ENCODE data around the gene ATP6V0E1.
"Not testable (repeated sequence)": the region's sequence is repeated elsewhere in the genome, so short reads cannot be mapped to it uniquely, and the experiment has no call there.

The ATP6V0E1 gene

DNA sequence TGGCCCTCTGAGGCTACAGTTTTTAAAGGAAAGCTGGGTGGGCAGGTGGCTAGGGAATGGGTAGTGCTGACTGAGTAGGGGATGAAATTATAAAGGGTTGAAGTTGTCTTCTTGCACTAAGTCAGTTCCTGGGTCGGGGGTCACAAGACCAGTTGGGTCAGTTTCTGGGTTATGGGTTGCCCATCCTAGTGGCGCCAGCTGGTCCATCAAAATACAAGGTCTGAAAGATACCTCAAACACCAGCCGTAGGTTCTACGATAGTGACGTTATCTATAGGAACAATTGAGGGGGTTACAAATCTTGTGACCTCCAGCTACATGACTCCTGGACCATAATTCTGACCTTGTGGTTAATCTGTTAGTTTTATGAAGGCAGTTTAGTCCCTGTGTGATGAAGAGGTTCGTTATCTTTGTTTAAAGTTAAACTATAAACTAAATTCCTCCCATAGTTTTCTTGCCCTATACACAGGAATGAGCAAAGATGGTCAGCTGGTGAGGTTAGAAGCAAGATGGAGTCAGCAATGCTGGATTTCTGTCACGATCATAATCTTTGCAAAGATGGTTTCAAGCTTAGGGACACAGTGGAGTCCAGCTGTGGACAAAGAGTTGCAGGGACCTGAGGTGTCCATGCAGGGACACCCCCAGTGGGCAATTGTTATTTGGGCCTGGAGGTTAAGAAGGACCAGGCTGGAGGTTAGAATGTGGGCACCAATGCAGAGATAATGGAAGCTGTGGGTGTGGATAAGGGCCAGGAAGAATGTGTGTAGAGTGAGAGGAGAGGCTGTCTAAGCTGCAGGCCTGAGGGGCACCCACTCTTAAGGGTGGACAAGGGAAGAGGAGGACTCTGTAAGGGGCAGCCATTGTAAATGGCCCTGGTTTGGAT lies 58.6 kb downstream of the ATP6V0E1 start:
- no peak for DNase-seq

- no peak for DNase-seq
These were observed 59.2 kb downstream of the ATP6V0E1 start for GRCh38 chr5:173042763-173043107.

DNA sequence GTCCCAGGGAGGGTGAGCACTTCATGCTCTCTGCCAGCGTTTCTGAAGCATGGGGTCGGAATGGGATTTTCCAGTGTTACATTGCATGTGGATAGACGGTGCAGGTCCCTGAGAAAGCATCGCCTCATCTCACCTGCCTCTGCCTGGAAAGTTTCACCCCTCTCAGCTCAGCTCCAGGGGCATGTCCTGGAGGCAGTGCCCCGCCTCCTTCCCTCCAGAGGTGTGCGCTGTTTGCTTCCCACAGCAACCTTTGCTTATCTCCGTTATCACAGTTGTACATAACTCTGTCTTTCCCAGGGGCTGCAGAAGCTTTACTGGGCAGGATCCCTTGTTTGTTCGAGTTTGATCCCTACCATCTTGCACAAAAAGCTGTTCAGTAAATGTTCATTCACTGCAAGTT lies 61.9 kb downstream of the ATP6V0E1 start:
- DNase-seq, result no peak

DNA sequence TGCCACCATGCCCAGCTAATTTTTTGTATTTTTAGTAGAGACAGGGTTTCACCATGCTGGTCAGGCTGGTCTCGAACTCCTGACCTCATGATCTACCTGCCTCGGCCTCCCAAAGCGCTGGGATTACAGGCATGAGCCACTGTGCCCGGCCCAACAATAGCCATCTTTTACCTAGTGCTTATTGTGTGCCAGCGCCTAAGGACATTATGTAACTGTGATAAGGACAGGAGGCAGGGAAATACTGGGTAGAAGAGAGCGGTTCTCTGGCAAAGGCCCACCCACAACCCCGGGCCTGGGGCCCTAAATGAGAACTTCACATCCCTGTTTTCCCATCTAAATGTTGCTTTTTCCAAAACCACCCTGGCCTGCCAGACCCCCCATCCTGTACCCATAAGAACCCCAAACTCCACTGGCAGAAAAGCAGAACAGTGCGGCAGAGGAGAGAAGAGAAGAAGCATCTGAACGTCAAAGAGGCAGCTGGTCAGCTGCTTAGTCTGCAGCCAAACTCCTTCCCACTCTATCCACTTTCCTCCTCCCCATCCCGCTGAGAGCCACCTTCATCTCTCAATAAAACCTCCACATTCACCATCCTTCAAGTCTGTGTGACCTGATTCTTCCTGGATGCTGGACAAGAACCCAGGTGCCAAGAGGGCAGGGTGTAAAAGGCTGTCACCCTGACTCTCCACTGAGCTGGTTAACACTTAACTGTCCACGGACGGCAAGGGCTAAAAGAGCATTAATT lies 63.7 kb downstream of the ATP6V0E1 start:
- not testable (repeated sequence) for DNase-seq

- no peak for DNase-seq
These were observed 64.2 kb downstream of the ATP6V0E1 start for GRCh38 chr5:173047838-173048105.

GRCh38 chr5:173050791-173051190 lies 67.2 kb downstream of the ATP6V0E1 start:
- DNase-seq, result no peak

DNA sequence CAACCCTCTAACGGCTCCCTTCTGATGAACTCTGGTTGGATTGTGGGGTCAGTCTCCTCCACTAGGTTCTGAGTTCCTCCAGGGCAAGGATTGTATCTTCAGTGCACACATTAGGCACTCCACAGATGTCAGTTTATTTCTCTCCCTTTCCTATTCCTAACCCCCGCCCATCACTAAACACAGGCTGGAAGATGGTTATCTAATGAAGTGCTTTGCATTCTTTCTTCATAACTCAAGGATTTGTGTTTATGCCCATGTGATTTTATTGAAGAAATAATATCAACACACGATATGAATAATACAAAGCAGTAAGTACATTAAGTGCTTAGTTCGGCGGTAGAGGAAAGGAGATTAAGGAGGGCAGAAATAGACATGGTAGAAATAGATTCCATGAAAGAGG lies 68.2 kb downstream of the ATP6V0E1 start:
- DNase-seq, result no peak

GRCh38 chr5:173053041-173053440 lies 69.5 kb downstream of the ATP6V0E1 start:
- DNase-seq, result no peak

DNA sequence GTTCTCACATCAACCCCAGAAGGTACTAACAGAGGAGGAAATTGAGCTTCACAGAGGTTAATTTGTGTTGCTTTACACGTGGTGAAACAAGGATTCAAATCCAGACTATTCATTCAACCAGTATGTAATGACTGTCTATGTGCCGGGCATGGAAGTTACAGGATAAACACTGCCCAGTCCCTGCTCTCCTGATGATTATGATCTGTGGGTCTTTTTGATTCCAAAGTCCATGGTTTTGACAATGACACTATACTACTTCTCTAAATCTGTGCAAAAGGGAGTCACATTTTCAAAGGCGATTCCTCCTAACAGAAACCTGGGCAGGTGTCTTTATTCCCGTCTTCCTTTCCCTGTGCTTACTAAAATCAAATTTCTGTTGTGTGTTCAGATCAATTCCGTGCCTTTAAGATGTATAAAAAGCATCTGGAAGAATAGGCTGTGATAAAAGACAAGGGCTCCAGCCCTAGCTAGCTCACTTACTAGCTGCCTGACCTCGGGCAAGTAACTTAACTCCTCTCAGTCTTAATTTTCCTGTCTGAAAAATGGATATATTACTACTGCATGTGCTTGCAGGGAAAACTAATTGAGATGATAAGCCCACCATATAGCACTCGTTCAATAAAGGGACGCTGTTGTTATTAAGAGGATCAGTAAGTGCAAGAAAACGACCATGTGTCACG lies 71.6 kb downstream of the ATP6V0E1 start:
- DNase-seq, result peak; percentile 30

DNA sequence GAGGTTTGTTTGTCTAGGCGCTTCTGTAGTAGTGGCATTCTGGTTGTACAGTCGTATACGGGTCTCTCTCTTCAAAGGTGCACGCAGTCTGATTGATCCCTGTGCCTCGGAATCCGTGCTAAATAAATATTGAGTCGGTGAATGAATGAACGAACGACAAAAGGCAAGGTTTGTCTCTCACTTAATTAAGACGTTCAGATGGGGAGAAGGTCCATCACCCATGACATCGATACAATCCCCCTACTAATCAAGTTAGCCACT lies 72.1 kb downstream of the ATP6V0E1 start:
- no peak for DNase-seq

- DNase-seq, result peak; percentile 98
These were observed 72.6 kb downstream of the ATP6V0E1 start, which contains the start of gene CREBRF for GRCh38 chr5:173055983-173056782. Gene CREBRF (plus strand): TSS chr5:173056352. CDS start chr5:173080776, 24,424 bp downstream.

- no peak for DNase-seq
These were observed 73.2 kb downstream of the ATP6V0E1 start for GRCh38 chr5:173056783-173057061.

GRCh38 chr5:173057062-173057924 lies 73.7 kb downstream of the ATP6V0E1 start:
- DNase-seq, result peak; percentile 99

DNA sequence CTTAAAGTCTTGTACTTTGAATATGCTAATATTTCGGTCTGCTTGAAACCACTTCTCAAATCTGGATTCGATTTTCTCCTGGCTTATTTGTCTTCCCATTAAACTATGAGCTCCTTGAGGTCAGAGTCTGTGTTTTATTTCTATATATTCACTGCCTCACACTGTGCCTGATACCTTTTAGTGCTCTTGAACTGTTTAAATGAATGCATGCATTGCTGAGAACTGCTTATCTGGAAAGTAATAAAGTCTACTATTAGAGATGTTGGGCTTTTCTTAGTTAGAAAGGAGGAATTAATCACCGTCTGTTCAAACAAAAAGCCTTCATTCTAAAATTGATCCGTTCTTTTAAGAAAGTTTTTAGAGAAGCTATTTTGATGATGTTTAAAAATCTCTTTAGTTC lies 78.6 kb downstream of the ATP6V0E1 start:
- no peak for DNase-seq

GRCh38 chr5:173065155-173065554 lies 81.6 kb downstream of the ATP6V0E1 start:
- DNase-seq, result peak; percentile 49

- DNase-seq, result no peak
These were observed 86.1 kb downstream of the ATP6V0E1 start for GRCh38 chr5:173069671-173070070.

DNA sequence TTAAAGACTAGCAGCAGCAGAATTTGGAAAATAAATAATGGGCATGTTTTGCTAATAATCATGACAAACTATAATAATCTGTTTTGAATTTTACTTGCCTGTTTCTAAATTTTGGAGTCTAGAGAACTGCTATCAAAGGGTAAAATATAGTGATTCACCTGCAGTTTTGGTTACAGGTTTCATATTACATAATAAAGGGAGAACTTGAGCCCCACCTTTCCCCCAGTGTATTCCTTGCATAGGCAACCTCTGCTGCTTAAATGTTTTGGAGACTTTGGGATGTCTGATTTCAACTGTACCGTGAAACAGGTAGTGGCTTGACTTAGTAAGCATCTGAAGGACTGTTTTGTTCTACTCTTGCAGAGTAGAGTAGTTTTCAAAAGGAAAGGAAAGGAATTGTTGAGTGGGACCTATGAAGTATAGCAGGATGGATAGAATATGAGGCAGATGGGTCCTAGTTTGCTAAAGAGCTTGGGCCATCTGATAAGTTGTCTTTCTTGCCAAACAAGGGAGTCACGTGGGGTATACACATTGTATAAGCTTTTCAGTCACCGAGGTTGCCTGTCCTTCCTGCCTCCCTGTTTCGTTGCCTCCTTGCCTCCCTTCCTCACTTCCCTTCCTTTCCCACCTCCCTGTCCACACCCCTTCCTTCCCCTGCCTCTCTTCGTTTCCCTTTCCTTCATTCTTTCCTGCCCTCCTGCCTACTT lies 91.7 kb downstream of the ATP6V0E1 start:
- peak; percentile 34 for DNase-seq

DNA sequence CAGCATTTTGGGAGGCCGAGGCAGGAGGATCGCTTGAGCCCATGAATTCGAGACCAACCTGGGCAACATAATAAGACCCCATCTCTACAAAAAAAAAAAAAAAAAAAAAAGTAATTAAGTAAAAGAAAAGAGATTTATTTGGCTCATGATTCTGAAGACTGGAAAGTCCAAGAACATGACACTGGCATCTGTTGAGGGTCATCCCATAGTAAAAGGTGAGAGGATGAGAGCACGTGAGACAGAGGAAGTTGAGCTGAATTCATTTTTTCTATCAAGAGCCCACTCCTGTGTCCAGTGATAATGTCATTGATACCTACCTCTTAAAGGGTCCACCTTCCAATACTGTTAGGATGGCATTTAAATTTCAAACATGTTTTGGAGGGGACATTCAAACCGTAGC lies 92.4 kb downstream of the ATP6V0E1 start:
- no peak for DNase-seq

GRCh38 chr5:173076471-173076870 lies 92.9 kb downstream of the ATP6V0E1 start:
- not testable (repeated sequence) for DNase-seq

GRCh38 chr5:173078878-173079277 lies 95.3 kb downstream of the ATP6V0E1 start:
- DNase-seq, result no peak
